Left renal cortex interstitium (tissue), 4 donors: ENCODE data around the gene GRK4. TPM values are rescaled to one million over a fixed set of nuclear protein-coding genes. Genes with fewer than 3 reads are reported as not detected.
"Not testable (repeated sequence)": the region's sequence is repeated elsewhere in the genome, so short reads cannot be mapped to it uniquely, and the experiment has no call there.

ENCODE experiments used
- DNase-seq, 4 donors: peaks; one replicate each; pipeline ENCODE4 v3.0.0-alpha.2; 2013; ENCODE audit warnings: low read depth in 4 of 4, low spot score in 2 of 4, missing footprints in 1 of 4
- polyA plus RNA-seq, 4 donors: library from polyadenylated mRNA; unstranded; fragments of 120-200 nt; gene quantifications; one replicate each; pipeline ENCODE4 v1.2.1, GENCODE V29; 2013; ENCODE audit not compliant: insufficient read length in 4 of 4

Gene GRK4
- 10 to 100 TPM in 1 of 4 donors, 1 to 10 TPM in 3; 7.6 to 12.1 (median 8.9) TPM for polyA plus RNA-seq

DNA sequence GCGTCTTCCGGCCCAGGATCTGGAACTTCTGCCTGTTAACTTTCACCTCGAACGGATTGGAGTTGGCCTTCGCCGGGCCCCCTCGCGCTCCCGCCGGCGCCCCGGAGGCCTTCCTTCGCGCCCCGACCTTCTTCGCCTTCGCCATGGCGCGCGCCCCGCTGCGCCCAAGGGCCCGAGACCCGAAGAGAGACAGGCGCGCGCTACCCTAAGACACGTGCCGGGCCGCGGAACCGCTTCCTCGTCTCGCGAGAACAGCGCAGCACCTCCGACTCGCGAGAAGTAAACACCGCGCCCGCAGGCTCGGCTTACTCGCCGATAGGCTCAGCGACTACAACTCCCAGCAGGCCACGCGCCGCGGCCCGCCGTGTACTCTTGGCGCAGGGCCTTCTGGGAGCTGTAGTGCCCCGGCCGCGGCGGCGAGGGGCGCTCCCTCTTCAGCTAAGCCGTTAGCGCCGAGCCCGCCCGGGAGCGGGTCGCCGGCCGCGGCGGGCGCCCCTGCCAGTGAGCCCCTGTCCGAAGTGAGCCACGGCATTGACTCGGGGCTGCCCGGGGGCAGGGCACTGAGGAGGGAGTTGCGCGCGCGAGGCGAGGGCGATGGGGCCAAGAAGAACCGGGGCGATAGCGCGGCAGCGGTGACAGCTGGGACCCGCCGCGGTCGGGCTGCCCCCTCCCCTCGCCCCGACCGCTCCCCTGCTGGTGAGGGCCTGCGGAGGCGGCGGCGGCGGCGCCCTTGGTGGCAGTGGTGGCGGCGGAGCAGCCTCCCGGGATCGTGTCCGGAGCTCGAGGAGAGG is at the start of gene GRK4, which contains the start of gene NOP14:
Gene GRK4, plus strand, starts transcription at position 397 of the 791 bp plus-strand sequence. CDS start 500 bp downstream, outside the sequence.
Gene NOP14, minus strand, starts transcription at position 232 of the 791 bp plus-strand sequence. Its CDS starts 87 bp downstream, at position 145.
- peak; percentile 84 to 96 (median 93) for DNase-seq

DNA sequence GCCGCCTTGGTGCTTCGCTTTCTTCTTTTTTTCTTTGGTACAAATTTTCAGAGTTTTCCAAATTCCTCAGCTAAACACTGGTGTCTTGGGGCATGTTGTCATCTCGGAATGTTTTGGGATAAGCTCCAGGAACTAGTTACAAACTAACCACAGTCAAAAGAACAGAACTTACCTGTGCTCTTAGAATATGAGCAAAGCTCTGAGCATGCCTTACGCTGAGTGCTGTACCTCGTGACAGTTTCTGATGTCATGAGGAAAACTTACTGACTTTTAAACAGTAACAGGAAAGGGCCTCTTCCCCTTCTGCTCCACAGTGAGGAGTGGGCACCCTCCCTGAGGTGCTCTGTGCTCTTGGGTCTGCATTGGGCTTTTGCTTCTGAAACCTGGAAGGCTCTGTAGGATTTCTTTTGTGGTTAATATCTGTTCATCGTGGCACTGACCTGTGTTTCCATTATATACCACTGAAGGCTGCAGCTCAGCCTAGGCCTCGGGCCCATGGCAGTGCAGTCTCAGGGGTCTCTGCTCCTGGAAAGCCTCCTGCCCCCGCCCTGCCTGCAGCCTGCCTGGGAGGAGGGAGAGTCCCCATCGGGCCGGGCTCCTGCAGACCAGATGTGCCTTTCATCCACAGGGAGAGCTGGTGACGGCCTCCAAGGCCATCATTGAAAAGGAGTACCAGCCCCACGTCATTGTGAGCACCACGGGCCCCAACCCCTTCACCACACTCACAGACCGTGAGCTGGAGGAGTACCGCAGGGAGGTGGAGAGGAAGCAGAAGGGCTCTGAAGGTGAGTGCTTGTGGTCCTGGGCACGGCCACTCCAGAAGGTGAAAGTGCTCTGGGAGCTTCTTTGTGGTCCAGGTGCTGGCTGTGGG is 48.9 kb upstream of the GRK4 start:
- DNase-seq, result no peak

DNA sequence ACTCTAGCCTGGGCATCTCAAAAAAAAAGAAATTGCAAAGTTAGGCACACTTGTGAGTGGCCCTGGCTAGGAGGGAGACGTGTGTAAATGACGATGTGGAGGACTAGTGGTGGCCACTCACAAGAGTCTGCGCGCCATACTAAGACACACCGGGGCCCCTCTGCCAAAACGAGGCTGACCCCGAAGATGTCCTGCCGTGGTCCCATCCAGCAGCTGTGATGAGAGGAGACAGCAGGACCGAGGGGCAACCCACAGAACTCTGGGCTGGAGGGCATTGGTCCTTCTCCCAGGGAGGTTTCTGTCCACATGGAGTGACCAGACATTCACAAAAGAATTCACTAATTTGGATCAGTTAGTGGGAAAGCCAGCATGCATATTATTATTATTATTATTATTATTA is 47.6 kb upstream of the GRK4 start:
- DNase-seq, result no peak

DNA sequence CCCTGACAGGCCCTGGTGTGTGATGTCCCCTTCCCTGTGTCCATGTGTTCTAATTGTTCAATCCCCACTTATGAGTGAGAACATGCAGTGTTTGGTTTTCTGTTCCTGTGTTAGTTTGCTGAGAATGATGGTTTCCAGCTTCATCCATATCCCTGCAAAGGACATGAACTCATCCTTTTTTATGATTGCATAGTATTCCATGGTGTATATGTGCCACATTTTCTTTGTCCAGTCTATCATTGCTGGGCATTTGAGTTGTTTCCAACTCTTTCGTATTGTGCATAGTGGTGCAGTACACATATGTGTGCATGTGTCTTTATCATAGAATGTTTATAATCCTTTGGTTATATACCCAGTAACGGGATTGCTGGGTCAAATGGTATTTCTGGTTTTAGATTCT is 46.7 kb upstream of the GRK4 start:
- not testable (repeated sequence) for DNase-seq

DNA sequence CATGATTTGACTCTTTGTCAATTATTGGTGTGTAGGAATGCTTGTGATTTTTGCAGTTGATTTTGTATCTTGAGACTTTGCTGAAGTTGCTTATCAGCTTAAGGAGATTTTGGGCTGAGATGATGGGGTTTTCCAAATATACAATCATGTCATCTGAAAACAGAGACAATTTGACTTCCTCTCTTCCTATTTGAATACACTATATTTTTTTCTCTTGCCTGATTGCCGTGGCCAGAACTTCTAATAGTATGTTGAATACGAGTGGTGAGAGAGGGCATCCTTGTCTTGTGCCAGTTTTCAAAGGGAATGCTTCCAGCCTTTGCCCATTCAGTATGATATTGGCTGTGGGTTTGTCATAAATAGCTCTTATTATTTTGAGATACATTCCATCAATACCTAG is 45.1 kb upstream of the GRK4 start:
- not testable (repeated sequence) for DNase-seq

DNA sequence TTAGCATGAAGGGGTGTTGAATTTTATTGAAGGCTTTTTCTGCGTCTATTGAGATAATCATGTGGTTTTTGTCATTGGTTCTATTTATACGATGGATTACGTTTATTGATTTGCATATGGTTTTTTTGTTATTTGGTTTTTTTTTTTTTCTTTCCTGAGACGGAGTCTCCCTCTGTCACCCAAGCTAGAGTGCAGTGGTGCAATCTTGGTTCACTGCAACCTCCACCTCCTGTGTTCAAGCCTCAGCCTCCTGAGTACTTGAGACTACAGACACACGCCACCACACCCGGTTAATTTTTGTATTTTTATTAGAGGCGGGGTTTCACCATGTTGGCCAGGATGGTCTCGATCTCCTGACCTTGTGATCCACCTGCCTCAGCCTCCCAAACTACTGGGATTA is 44.7 kb upstream of the GRK4 start:
- not testable (repeated sequence) for DNase-seq

DNA sequence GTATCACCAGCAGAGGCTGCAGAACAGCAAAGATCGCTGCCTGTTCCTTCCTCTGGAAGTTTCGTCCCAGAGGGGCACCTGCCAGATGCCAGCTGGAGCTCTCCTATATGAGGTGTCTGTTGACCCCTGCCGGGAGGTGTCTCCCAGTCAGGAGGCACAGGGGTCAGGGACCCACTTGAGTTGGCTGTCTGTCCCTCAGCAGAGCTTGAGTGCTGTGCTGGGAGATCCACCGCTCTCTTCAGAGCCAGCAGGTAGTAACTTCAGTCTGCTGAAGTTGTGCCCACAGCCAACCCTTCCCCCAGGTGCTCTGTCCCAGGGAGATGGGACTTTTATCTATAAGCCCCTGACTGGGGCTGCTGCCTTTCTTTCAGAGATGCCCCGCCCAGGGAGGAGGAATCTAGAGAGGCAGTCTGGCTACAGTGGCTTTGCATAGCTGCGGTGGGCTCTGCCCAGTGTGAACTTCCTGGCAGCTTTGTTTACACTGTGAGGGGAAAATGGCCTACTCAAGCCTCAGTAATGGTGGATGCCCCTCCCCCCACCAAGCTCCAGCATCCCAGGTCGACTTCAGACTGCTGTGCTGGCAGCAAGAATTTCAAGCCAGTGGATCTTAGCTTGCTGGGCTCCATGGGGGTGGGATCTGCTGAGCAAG is 40.8 kb upstream of the GRK4 start:
- not testable (repeated sequence) for DNase-seq

DNA sequence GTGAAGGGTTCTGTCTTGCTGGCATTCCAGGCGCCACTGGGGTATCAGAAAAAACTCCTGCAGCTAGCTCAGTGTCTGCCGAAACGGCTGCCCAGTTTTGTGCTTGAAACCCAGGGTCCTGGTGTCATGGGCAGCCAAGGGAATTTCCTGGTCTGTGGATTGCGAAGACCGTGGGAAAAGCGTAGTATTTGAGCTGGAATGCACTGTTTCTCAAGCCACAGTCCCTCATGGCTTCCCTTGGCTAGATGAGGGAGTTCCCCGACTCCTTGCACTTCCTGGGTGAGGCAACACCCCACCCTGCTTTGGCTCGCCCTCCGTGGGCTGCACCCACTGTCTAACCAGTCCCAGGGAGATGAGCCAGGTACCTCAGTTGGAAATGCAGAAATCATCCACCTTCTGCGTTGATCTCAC is 40.2 kb upstream of the GRK4 start:
- DNase-seq, result no peak

DNA sequence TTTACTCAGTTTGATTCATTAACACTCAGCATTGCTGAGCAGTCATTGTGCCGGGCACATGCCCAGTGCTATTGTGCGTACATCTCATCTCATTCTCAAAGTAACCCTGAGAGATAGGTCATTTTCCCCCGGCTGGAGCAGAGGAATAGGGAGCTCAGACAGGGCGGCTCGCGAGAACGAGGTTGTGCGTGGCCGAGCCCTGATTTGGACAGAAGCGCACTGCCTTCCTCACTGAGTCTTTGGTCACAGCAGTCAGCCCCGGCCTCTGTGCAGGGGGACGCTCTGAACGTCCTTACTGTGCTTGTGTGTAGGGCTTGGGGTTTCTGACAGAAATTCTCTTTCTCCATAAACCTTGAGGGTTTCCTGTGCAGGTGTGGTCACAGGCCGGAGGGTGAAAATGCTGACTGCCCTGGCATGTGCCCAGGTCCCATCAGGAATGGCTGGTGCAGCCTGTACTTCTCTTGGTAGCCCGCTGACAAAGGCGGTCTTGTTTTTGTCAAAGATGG is 39.6 kb upstream of the GRK4 start:
- DNase-seq, result no peak

DNA sequence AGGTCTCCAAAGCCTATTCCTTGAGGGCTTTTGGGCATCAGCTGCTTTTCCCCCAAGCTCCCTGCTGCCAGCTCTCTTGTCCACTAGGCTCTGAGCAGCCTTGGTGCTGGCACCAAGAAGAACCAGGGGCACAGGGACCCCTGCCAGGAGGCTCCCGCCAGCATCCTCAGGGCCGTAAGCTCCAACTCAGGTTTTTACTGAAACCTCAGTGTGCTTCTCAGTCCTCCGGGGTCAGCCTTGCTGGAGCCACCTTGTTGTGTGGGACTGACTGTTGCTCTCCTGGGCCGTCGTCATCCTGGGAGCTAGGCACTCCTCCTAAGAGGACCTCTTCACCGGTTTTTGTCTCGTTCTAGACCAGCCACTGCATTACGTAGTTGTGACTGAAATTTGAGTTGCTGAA is 39.1 kb upstream of the GRK4 start:
- DNase-seq, result no peak

DNA sequence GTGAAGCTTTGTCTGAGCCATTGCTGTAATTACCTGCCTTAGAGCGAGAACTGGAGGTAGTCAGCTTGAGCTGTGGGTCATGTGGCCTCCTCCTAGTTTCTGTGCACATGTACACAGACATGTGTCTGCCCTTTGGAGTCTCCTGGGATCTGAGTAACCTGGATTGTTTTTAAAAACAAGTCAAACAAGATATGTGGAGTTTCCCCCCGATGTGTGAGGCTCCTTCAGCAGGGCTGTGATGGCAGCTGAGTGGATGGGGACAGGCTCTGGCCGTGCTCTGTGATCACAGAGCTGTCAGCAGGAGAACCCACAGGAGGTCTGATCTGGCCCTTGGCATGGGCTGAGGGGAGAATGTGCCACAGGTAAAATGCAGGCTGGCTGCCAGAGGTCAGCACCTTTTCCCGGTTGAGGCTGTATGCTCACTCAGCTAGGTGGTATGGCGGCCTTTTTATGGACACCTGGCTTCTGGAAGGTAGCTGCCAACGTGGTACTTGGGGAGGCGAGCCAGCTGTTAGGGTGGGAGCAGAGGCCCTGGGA is 38.5 kb upstream of the GRK4 start:
- no peak for DNase-seq

DNA sequence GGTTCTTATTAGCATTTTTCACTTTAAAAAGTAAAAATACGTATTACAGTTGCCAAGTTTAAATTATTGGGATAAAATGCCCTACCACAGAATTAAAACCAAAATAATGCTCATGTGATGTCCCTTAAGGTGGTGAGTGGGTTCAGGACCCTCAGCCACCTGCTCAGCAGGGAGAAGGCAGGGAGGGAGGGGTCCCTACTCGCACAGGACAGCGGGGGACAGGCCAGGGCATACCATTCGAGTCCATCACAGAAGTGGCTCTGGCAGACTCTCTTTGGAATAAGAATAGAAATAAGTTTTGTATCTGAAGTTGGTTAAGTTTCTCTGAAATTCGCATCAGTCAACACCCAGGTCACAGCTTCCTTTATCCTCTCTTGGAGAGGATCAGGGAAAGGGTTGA is 37.9 kb upstream of the GRK4 start:
- DNase-seq, result no peak

DNA sequence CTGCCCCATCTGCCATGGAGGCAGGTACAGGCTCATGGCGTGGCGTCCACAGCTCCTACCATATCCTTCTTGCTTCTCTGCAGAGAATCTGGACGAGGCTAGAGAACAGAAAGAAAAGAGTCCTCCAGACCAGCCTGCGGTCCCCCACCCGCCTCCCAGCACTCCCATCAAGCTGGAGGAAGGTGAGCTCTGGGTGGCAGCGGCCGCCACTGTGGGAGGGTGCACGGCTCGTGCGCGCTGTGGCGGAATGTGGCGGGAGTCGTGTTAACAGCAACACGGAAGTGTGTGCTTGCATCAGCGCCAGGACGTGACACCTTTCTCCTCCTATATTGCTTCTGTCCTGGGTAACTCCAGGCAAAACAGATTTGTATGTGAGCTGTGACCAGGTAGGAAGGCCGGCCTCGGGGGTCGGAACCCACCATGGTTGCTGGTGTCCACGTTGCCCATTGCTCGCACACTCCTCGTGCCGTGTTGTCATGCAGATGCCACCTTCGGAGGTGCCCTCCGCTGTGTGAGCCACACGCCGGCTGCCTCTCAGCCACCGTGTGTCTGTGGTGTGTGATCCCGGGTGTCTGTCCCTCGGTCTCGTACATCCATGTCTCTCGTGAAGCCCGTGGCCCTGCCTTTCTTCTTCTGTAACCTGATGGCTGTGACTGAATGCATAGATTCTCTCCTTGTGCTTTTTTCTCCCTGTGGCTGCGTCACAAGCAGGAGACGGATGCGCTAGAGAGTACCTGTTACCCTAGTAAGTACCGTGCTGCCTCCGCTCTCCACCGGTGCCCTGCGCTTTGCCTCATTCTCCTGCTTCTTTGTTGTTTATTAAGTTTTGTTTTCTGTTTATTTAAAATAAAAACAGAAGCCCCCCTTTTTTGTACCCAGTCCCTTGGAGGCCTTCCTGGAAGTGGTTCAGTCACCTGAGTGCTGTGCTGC is 37.2 kb upstream of the GRK4 start:
- DNase-seq, result no peak

DNA sequence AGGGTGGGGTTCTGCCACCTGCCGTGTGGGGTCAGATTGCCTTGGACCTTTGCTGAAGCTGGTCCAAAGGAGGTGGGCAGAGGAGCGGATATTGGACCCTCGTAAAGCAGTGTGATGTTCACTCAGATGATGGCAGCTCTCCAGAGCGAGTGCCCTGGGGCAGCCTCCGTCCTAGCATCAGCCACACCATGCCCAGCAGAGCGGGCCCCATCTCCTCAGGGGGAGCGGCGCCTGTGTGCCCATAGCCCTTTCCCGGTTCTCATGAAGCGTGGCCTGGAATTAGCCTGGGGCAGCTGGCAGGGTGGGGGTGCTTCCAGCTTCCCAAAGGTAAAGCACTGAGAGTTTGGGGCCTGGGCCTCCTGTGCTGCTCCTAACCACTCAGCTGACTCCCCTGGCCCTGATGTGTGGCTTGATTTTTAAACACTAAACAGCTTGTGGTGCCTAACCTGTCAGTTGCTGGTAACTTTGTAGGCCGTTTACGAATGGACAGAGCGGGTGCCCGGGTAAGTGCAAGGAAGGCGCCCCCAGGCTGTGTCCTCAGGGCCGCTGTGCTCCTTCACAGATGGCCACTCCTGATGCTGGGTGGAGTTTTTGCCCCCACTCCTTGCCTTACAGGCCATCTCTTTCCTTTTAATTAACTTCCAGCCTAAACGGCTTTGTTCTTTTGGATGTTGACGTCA is 36.2 kb upstream of the GRK4 start:
- DNase-seq, result no peak

DNA sequence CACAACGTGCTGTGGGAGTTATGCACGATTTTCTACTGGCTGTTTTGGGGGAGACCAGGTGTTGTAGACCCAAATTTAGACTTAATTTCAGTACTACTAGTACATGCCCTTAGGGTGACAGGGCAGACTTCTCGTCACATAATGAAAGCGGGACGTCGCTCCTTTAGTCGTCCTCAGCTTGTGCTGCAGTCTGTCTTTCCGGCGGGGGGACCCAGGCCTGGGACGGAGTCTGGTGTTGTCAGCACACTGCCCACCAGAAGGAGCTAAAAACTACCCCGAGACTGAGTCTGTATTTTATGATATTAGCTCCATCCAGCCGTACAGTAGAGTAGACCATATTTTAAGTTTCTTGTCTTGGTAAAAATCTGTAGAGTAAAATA is 35.7 kb upstream of the GRK4 start:
- no peak for DNase-seq

DNA sequence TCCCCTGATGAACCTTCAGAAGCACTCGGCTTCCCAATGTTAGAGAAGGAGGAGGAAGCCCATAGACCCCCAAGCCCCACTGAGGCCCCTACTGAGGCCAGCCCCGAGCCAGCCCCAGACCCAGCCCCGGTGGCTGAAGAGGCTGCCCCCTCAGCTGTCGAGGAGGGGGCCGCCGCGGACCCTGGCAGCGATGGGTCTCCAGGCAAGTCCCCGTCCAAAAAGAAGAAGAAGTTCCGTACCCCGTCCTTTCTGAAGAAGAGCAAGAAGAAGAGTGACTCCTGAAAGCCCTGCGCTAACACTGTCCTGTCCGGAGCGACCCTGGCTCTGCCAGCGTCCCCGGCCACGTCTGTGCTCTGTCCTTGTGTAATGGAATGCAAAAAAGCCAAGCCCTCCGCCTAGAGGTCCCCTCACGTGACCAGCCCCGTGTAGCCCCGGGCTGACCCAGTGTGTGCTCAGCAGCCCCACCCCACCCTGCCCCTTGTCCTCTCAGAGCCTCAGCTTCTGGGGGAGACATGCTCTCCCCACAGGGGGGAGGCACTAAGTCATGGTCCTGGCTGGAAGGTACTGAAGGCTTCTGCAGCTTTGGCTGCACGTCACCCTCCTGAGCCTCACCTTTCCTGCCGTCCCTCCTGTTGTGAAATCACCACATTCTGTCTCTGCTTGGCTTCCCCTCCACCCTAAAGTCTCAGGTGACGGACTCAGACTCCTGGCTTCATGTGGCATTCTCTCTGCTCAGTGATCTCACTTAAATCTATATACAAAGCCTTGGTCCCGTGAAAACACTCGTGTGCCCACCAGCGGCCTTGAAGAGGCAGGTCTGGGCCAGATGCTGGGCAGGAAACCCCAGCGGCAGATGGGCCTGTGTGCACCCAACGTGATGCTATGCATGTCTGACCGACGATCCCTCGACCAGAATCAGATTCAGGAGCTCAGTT is 34.9 kb upstream of the GRK4 start:
- DNase-seq, result no peak

DNA sequence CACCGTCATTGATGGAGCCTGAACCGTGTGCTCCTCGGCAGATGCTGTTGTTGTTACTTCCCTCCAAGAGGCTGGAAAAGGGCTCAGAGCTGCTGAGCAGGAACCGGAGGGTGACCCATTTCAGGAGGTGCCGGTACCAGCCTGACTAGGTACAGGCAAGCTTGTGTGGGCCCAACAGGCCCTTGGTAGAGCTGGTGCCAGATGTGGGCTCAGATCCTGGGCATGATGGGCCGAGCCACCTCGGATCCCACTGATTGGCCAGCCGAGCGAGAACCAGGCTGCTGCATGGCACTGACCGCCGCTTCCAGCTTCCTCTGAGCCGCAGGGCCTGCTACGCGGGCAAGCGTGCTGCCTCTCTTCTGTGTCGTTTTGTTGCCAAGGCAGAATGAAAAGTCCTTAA is 33.9 kb upstream of the GRK4 start:
- DNase-seq, result no peak
